Peyer's patch (tissue), 4 donors: Measurements from ENCODE around the gene KCNH6. TPM values are rescaled to one million over a fixed set of nuclear protein-coding genes. Genes with fewer than 3 reads are reported as not detected.

Experiments
- DNase-seq, 3 donors: peaks; one replicate each; pipeline ENCODE4 v3.0.0-alpha.2; 2017 to 2019
- H3K27ac ChIP-seq, 4 donors: fragments of 200-600 bp; sonication (generic); one replicate each; pipeline ENCODE4 v1.5.1; 2016 to 2019
- H3K27me3 ChIP-seq, 2 donors: fragments of 200-600 bp; sonication (generic); one replicate each; pipeline ENCODE4 v1.5.1; 2019
- H3K36me3 ChIP-seq, 3 donors: fragments of 200-600 bp; sonication (generic); one replicate each; pipeline ENCODE4 v1.5.1; 2016 to 2019
- H3K4me1 ChIP-seq, 4 donors: fragments of 200-600 bp; sonication (generic); one replicate each; pipeline ENCODE4 v1.5.1; 2016 to 2019
- H3K4me3 ChIP-seq, 4 donors: fragments of 200-600 bp; sonication (generic); 1 replicate in 3 of 4; 2 replicates in 1 of 4; pipeline ENCODE4 v1.5.1; 2016 to 2019; ENCODE audit warnings: mild to moderate bottlenecking in 1 of 4
- H3K9me3 ChIP-seq, 4 donors: fragments of 200-600 bp; sonication (generic); one replicate each; pipeline ENCODE4 v1.5.1; 2016 to 2019; ENCODE audit warnings: mild to moderate bottlenecking in 1 of 4
- CTCF ChIP-seq, 6 experiments: fragments of 450-650 bp in 4 of 6; fragments of 200-600 bp in 2 of 6; sonication (generic) in 1 of 6; IDR thresholded peaks; one replicate each; pipeline ENCODE4 v1.5.1; 2017 to 2019; ENCODE audit warnings: antibody characterized with exemption in 6 of 6, mild to moderate bottlenecking in 3 of 6, moderate library complexity in 1 of 6
- POLR2A ChIP-seq, 2 donors: fragments of 450-650 bp; IDR thresholded peaks; one replicate each; pipeline ENCODE4 v1.5.1; 2017; ENCODE audit warnings: antibody characterized with exemption in 2 of 2, mild to moderate bottlenecking in 2 of 2, moderate library complexity in 2 of 2
- small RNA-seq, 2 donors: library from RNA; depleted of rRNA; stranded (forward); fragments of <200 nt; gene quantifications; one replicate each; pipeline ENCODE3, GENCODE V24; 2016
- total RNA-seq, 4 donors: library from RNA; depleted of rRNA; stranded (reverse); fragments of >200 nt; gene quantifications; one replicate each; pipeline ENCODE4 v1.1.0, GENCODE V29; 2016

Gene KCNH6
- total RNA-seq, 4 donors from 2014 or later, result 3.3 to 78.6 (median 26.7) TPM

- Histone ChIP-seq H3K27me3 (no peaks in the 10 kb centered on the region), H3K36me3 (peaks cover 0 to 84% (median 0%) of the 10 kb centered on the region in 3 donors), H3K4me1 (no peaks in the 10 kb centered on the region), H3K4me3 (no peak overlapping the region), H3K27ac (no peak overlapping the region), H3K9me3 (no peaks in the 10 kb centered on the region)
- DNase-seq, result no peak
- TF ChIP-seq POLR2A (IDR thresholded peaks at IDR 0.05) (no peak), CTCF (IDR thresholded peaks at IDR 0.05) (no peak)
Observed at GRCh38 chr17:63589646-63590045, 66.5 kb downstream of the KCNH6 start.

GRCh38 chr17:63592797-63593196 lies 69.6 kb downstream of the KCNH6 start:
- no peaks in the 10 kb centered on the region for H3K27me3 ChIP-seq
- peaks cover 0 to 52% (median 0%) of the 10 kb centered on the region in 3 donors for H3K36me3 ChIP-seq
- H3K4me1 ChIP-seq, result no peaks in the 10 kb centered on the region
- H3K27ac ChIP-seq, result no peak overlapping the region
- no peak for TF ChIP-seq POLR2A (IDR thresholded peaks at IDR 0.05)
- TF ChIP-seq CTCF (IDR thresholded peaks at IDR 0.05), result no peak
- no peak overlapping the region for H3K4me3 ChIP-seq
- no peak for DNase-seq
- H3K9me3 ChIP-seq, result no peaks in the 10 kb centered on the region

GRCh38 chr17:63595132-63595531 lies 72.0 kb downstream of the KCNH6 start:
- H3K36me3 ChIP-seq, result peaks cover 0 to 29% (median 0%) of the 10 kb centered on the region in 3 donors
- no peak overlapping the region for H3K4me3 ChIP-seq
- no peaks in the 10 kb centered on the region for H3K9me3 ChIP-seq
- DNase-seq, result no peak
- peaks cover 0 to 5% (median 2%) of the 10 kb centered on the region in 4 donors for H3K4me1 ChIP-seq
- no peak overlapping the region for H3K27ac ChIP-seq
- H3K27me3 ChIP-seq, result no peaks in the 10 kb centered on the region
- TF ChIP-seq POLR2A (IDR thresholded peaks at IDR 0.05) (no peak), CTCF (IDR thresholded peaks at IDR 0.05) (no peak)

Small RNA genes lying within 50 kb of the gene (small RNA-seq; reads per million reads assigned to genes)
- gene RNU6-288P, result 0 reads per million in 2 donors

Other genes with a start within 250 kb of the KCNH6 start
- gene CYB561, start 77.1 kb upstream of the KCNH6 start, total RNA-seq, result 100 to 1,000 TPM in 2 of 4 donors, 10 to 100 TPM in 2; 42.9 to 161 (median 98.5) TPM
- 1,000 to 10,000 TPM in 2 of 4 donors, 100 to 1,000 TPM in 1, 10 to 100 TPM in 1; 42.9 to 1,678 (median 1,106) TPM for gene ACE, start 46.3 kb upstream of the KCNH6 start, total RNA-seq
- 10 to 100 TPM; 32.2 to 65.3 (median 48.9) TPM for gene DCAF7, start 27.1 kb downstream of the KCNH6 start, total RNA-seq
- 10 to 100 TPM; 12.4 to 38.7 (median 36.0) TPM for gene TACO1, start 77.5 kb downstream of the KCNH6 start, total RNA-seq
- 10 to 100 TPM; 17.3 to 61.9 (median 39.2) TPM for gene MAP3K3, start 99.1 kb downstream of the KCNH6 start, total RNA-seq
- 10 to 100 TPM in 3 of 4 donors, 1 to 10 TPM in 1; 9.9 to 79.2 (median 12.6) TPM for gene LIMD2, start 176.8 kb downstream of the KCNH6 start, total RNA-seq
- 10 to 100 TPM; 14.2 to 52.8 (median 40.4) TPM for gene STRADA, start 218.4 kb downstream of the KCNH6 start, total RNA-seq